ENCODE results near the gene THOC7. TPM values are rescaled to one million over a fixed set of nuclear protein-coding genes. Genes with fewer than 3 reads are reported as not detected.

Gene THOC7
- 87.3 and 102 TPM in 2 replicates for total RNA-seq (2014; rRNA removed; shearing (Covaris generic); ENCODE audit: low replicate concordance)

- DNase-seq (ENCODE audit: low read depth), result peak; percentile 44
- in situ Hi-C loops (cut with HindIII; ENCODE audit: low pct_unique_long_range_greater_than_20kb, low sequenced_read_pairs), result no loop called here
Measured at GRCh38 chr3:63863150-63864007, at the start of gene THOC7, which contains the start of gene ATXN7. TSS of gene THOC7 (minus strand) at chr3:63863805. CDS start at chr3:63863790, 15 bp downstream. TSS of gene ATXN7 (plus strand) at chr3:63863867. CDS start at chr3:63912599, 48,732 bp downstream.

GRCh38 chr3:63912768-63913588, 49.4 kb upstream of the THOC7 start:
- in situ Hi-C loops (cut with HindIII; ENCODE audit: low pct_unique_long_range_greater_than_20kb, low sequenced_read_pairs), result no loop called here
- DNase-seq (ENCODE audit: low read depth), result peak; percentile 61

- in situ Hi-C loops (cut with HindIII; ENCODE audit: low pct_unique_long_range_greater_than_20kb, low sequenced_read_pairs), result no loop called here
- peak; percentile 87 for DNase-seq (ENCODE audit: low read depth)
Measured at GRCh38 chr3:63911873-63912767, 48.5 kb upstream of the THOC7 start, which contains the start of gene SCAANT1. TSS of gene SCAANT1 (minus strand) at chr3:63912383.

GRCh38 chr3:63911509-63911872, 47.9 kb upstream of the THOC7 start:
- no peak for DNase-seq (ENCODE audit: low read depth)
- in situ Hi-C loops (cut with HindIII; ENCODE audit: low pct_unique_long_range_greater_than_20kb, low sequenced_read_pairs), result no loop called here

GRCh38 chr3:63910891-63911290, 47.3 kb upstream of the THOC7 start:
- DNase-seq (ENCODE audit: low read depth), result no peak
- in situ Hi-C loops (cut with HindIII; ENCODE audit: low pct_unique_long_range_greater_than_20kb, low sequenced_read_pairs), result no loop called here

- in situ Hi-C loops (cut with HindIII; ENCODE audit: low pct_unique_long_range_greater_than_20kb, low sequenced_read_pairs), result no loop called here
- DNase-seq (ENCODE audit: low read depth), result no peak
Measured at GRCh38 chr3:63910001-63910400, 46.4 kb upstream of the THOC7 start.

GRCh38 chr3:63909431-63909830, 45.8 kb upstream of the THOC7 start:
- DNase-seq (ENCODE audit: low read depth), result no peak
- in situ Hi-C loops (cut with HindIII; ENCODE audit: low pct_unique_long_range_greater_than_20kb, low sequenced_read_pairs), result no loop called here

GRCh38 chr3:63908776-63909175, 45.2 kb upstream of the THOC7 start:
- in situ Hi-C loops (cut with HindIII; ENCODE audit: low pct_unique_long_range_greater_than_20kb, low sequenced_read_pairs), result no loop called here
- no peak for DNase-seq (ENCODE audit: low read depth)

GRCh38 chr3:63908081-63908736, 44.6 kb upstream of the THOC7 start:
- no peak for DNase-seq (ENCODE audit: low read depth)

GRCh38 chr3:63905731-63906620, 42.4 kb upstream of the THOC7 start:
- no peak for DNase-seq (ENCODE audit: low read depth)
- in situ Hi-C loops (cut with HindIII; ENCODE audit: low pct_unique_long_range_greater_than_20kb, low sequenced_read_pairs), result no loop called here

More at GRCh38 chr3:63908081-63908736, 44.6 kb upstream of the THOC7 start:
- in situ Hi-C loops (cut with HindIII; ENCODE audit: low pct_unique_long_range_greater_than_20kb, low sequenced_read_pairs), result no loop called here

GRCh38 chr3:63900459-63900858, 36.9 kb upstream of the THOC7 start:
- DNase-seq (ENCODE audit: low read depth), result no peak
- in situ Hi-C loops (cut with HindIII; ENCODE audit: low pct_unique_long_range_greater_than_20kb, low sequenced_read_pairs), result no loop called here

- in situ Hi-C loops (cut with HindIII; ENCODE audit: low pct_unique_long_range_greater_than_20kb, low sequenced_read_pairs), result no loop called here
- DNase-seq (ENCODE audit: low read depth), result no peak
Measured at GRCh38 chr3:63900010-63900409, 36.4 kb upstream of the THOC7 start.

GRCh38 chr3:63896332-63897030, 32.9 kb upstream of the THOC7 start:
- DNase-seq (ENCODE audit: low read depth), result no peak

GRCh38 chr3:63895422-63896189, 32.0 kb upstream of the THOC7 start:
- no peak for DNase-seq (ENCODE audit: low read depth)
- in situ Hi-C loops (cut with HindIII; ENCODE audit: low pct_unique_long_range_greater_than_20kb, low sequenced_read_pairs), result no loop called here

More at GRCh38 chr3:63896332-63897030, 32.9 kb upstream of the THOC7 start:
- in situ Hi-C loops (cut with HindIII; ENCODE audit: low pct_unique_long_range_greater_than_20kb, low sequenced_read_pairs), result no loop called here

- no peak for DNase-seq (ENCODE audit: low read depth)
- in situ Hi-C loops (cut with HindIII; ENCODE audit: low pct_unique_long_range_greater_than_20kb, low sequenced_read_pairs), result no loop called here
Measured at GRCh38 chr3:63892773-63893352, 29.3 kb upstream of the THOC7 start.

Data from Caki2 (cell line).